Hematopoietic multipotent progenitor cell treated with erythropoietin and hydrocortisone succinate and interleukin-3 and kit ligand, for 6 days (in vitro differentiated cells): ENCODE measurements around the gene LOXL1.
"Not testable (repeated sequence)": the region's sequence is repeated elsewhere in the genome, so short reads cannot be mapped to it uniquely, and the experiment has no call there.

Source experiments
- DNase-seq: peaks from one replicate; pipeline ENCODE4 v3.0.0-alpha.2; 2015

LOXL1 gene

GRCh38 chr15:73922186-73923151, 3.8 kb upstream of the LOXL1 start:
- DNase-seq, result no peak

GRCh38 chr15:73923156-73923487, 3.1 kb upstream of the LOXL1 start:
- no peak for DNase-seq

DNA sequence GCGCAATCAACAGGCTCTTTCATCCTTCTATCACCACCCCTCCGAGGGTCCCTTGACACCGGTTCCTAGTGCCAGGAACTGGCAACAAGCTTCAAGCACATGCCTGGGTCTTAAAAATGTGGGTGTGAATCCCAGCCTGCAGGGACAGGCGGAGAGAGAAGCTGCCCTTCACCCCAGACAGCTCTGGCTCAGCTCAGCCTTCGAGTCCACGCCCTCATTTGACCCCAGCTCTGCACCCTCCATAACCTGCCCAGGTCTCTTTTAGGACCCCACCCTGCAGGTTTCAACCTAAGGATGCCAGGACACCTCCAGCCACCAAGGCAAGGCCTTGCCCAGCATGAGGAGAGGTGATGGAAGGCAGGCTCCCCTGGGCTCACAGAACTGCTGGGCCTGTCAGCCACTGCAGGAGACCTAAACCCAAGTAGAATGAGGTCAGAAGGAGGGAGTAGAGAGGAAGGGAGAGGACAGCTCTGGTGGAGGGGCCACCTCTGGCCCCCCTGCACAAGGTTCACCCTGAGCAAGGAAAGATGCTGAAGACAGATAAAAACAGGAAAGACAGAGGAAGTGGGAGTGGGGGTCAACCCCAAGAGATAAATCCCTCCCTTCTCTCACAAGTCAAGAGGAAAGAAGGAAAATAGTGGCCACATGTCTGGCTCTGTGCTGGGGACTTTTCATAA, 2.6 kb upstream of the LOXL1 start:
- DNase-seq, result no peak

GRCh38 chr15:73924171-73924921, 1.9 kb upstream of the LOXL1 start:
- DNase-seq, result peak; percentile 19

- no peak for DNase-seq
Observed at GRCh38 chr15:73925848-73926218, 429 bp upstream of the LOXL1 start.

GRCh38 chr15:73927003-73927475, 777 bp downstream of the LOXL1 start:
- no peak for DNase-seq

- DNase-seq, result peak; percentile 60
Observed at GRCh38 chr15:73927476-73928240, 1.4 kb downstream of the LOXL1 start.

DNA sequence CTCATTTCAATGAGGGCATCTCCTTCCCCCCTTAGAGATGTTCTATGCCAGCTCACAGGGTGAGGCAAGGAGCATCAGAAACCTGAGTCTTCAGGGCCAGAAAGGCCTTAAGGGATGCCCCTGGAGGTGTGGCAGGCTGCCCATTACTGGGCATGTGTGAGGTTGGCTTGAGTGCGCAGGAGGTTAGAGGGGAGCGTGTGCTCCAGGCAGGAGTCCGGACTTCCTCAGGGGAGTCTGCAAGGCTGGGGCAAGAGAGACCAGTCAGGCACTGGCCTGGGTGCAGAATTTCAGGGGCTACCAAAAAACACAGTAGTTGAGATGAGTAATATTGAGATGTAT, 1.9 kb downstream of the LOXL1 start:
- DNase-seq, result no peak

GRCh38 chr15:73928971-73929627, 2.8 kb downstream of the LOXL1 start:
- no peak for DNase-seq

- DNase-seq, result no peak
Observed at GRCh38 chr15:73930371-73930770, 4.1 kb downstream of the LOXL1 start.

- DNase-seq, result no peak
Observed at GRCh38 chr15:73930790-73931281, 4.6 kb downstream of the LOXL1 start.

GRCh38 chr15:73931441-73931840, 5.2 kb downstream of the LOXL1 start:
- no peak for DNase-seq

DNA sequence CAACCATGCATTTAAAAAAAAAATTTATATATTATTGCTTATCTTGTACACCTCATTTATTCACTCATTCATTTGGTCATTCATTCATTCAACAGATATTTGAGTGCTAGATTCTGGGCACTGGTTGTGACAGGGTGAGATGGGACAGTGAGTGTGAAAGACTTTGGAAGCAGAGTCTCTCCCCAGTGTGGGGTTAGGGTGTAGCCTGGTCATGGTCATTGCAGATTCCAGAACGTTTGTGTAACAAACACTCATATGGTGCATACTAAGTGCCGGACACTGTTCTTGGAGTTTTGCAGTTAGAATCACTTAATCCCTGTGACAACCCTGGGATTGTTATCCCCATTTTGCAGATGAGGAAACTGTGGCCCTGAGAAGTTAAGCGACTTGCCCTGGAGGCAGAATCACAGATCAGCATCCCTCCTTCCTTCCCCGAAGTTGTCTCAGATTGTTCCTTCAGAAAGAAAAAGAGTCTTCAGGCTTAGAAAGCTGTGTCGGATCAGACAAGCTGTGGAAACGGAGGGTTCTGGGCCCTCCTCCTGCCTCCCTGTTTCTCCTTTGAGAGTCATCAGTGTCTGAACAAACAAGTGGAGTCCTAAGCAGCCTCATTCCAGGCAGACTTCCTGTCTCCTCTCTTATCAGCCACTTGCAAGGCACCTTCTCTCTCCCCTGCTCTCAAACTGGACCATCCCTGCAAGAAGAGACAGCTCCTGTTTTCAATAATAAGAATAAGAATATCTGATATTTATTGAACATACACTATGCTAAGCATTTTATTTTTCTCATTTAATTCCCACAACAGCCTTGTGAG, 6.3 kb downstream of the LOXL1 start:
- DNase-seq, result no peak

DNA sequence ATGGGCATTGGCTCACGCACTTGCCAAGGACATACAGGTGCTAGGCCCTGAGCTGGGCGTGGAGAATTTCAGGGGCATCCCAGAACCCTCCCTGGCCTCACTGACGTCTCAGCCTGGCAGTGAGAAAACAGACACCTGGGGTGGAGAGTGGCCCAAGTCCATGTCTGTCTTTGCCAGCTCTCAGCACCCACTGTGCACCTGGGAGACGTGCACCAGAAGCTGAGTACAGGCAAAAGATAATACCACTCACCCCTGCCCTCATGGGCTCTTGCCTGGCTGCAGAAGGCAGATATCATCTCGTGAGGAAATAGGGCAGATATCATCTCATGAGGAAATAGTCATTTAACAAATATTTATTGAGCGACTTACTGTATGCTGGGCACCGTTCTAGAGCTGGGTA, 8.0 kb downstream of the LOXL1 start:
- peak; percentile 39 for DNase-seq

DNA sequence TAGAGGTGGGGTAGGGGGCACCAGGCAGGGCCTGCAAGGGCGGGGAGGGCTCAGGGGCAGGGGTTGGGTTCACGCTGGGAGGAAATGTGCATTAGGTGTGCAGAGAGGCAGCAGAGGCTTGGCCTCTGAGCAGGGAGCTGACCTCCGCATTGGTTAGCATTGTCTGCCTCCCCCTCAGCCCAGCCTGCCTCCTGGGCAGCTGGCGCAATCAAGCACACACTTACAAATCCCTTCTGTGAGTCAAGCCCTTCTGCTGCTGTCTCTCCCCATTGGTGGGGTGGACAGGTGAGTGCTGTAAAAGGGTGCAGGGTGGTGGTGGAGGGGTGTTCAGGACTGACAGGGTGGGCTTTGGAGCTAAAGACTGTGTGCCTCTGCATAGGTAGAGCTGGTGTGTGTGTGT, 9.3 kb downstream of the LOXL1 start:
- no peak for DNase-seq

GRCh38 chr15:73936181-73936580, 9.9 kb downstream of the LOXL1 start:
- no peak for DNase-seq

DNA sequence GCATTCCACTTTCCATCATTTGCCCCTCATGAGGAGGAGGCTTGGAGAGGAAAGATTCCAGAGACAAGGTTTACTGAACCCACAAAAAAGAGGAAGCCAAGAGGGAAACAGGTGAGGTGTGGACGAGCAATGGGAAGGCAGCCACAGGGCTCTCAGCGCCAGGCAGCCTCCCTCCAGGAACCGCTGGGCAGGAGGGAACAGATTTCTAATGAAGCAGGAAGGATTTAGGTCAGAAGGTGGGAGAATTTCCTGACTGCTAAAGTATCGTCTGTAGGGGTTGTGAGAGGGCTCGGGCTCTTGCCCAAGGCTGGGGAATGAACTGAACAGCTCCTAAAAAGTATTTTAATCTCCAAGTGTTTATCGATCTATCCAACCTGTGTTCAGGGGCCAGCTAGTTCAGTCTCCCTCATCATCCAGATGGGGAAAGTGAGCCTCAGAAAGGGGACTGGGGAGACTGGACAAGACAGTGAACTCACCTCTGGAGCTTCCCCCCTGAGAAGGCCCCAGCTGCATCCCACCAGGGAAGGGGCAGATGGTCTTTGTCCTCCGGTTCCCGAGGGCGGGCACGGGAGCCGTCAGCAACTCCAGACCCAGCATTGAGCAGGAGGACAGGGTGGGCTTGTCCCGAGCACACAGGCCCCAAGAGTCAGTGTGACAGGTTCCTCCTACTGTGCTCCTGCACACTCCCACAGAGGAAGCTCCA, 10.5 kb downstream of the LOXL1 start:
- DNase-seq, result no peak

DNA sequence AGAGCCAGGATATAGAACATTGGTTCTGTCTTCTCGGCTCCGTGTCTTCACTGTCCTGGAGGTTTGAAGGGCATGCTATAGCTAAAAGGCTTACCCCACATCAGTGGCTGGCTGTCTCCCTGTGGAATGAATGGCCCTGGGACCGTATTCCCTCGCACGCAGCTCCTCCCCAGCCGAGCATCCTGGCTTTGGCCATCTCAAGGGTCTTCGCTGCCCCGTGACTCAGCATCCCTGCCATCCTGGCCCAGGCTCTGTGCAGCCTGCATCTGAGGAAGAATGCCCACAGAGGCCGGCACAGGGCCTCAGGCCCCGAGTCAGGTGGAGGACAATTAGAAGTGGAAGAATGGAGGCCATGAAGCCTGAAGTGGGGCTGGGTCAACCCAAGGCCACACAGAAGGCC, 11.0 kb downstream of the LOXL1 start:
- DNase-seq, result no peak

DNA sequence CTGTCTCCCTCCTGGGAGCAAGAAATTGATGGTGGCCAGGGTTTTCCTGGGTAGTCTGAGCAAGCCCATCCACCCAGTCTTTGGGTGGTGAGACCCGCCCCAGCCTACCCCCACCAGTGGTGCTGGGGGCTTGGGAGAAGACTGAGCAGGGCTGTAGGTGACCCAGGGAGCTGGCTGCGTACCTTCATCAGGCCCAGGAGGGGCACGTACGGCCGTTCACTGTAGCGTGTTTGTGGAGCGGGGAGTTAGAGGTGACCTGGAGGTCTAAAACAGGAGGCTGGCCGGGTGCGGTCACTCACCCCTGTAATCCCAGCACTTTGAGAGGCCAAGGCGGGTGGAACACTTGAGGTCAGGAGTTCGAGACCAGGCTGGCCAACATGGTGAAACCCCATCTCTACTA, 11.5 kb downstream of the LOXL1 start:
- no peak for DNase-seq

DNA sequence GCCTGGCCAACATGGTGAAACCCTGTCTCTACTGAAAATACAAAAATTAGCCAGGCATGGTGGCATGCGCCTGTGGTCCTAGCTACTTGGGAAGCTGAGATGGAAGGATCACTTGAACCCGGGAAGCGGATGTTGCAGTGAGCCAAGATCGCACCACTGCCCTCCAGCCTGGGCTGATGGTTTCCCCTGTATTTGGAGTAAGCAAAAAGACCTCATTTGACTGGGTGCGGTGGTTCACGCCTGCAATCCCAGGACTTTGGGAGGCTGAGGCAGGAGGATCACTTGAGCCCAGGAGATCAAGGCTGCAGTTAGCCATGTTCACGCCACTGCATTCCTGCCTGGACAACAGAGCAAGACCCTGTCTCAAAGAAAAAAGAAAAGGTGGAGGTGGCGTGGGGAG, 12.3 kb downstream of the LOXL1 start:
- DNase-seq, result not testable (repeated sequence)

GRCh38 chr15:73939138-73939537, 12.9 kb downstream of the LOXL1 start:
- DNase-seq, result no peak
